ENCODE results near the gene LAGE3. TPM values are rescaled to one million over a fixed set of nuclear protein-coding genes. Genes with fewer than 3 reads are reported as not detected.

LAGE3 gene
- total and polyA plus RNA-seq, 10 donors = 11.8 to 27.7 (median 19.4) TPM

DNA sequence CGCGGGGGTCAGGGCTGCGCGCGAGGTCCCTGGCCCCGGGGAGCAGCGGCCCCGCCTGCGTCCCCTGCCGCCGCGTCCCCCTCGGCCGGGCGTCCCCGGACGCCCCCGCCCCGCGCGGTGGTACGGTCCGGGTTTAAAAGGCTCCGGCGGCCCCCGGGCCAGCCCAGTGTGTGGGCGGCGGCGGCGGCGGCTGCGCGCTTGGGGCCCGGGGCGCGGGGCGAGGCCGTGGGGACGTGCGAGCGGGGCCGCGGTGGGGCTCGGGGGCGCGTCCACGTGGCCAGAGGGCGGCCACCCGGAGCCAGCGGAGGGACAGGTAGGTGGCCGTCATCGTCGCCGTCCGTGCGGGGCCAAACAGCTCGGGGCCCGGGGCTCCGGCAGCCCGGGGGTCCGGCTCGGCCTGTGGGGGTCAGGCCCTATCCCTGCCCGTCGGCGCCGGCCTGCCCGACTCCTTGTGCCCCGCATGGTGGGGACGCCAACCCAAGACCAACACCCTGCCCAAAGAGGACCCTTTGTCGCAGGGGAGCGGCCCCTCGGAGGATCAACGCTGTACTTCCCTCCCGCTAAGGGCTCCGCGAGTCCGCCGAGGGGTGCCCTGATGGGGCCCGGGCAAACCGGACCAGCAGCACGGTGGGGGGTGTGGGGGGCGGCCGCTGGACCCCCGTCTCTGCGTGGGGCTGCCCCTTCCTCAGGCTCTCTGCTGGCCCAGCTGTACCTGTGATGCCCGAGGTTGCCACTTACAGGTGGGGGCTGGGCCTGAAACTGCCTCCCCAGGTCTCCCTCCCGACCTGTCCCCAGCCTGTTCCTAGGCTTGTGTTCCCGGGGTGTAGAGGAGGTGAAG is 20.7 kb downstream of the LAGE3 start, which contains the start of gene PLXNA3:
Gene PLXNA3, plus strand, starts transcription at position 166 of the 838 bp plus-strand sequence. CDS start 1,903 bp downstream, outside the sequence.
- Histone ChIP-seq H3K4me3 (peak within 1 kb of the TSS; percentile 43 to 80 (median 53)), H3K27me3 (replicated peaks in 1 of 7) (peaks cover 0 to 5% (median 0%) of the 10 kb centered on the region in 7 donors), H3K27ac (peak within 1 kb of the TSS in 7 of 8 donors; percentile 54 to 89 (median 72)), H3K36me3 (peaks cover 0 to 33% (median 2%) of the 10 kb centered on the region in 6 donors), H3K9me3 (no peaks in the 10 kb centered on the region), H3K4me1 (peaks cover 0 to 27% (median 13%) of the 10 kb centered on the region in 6 donors)
- peak; percentile 87 for DNase-seq
- 1 to 37% (median 10%) methylated on average over 3 to 88 of the region's 88 CpGs for WGBS, 5 donors
- intact Hi-C loops (cut with DNase I; ENCODE audit: low total_unique reads) = no loop called here
- TF ChIP-seq POLR2A (IDR thresholded peaks at IDR 0.05) (peak in 1 of 3 donors; percentile 41), POLR2AphosphoS5 (IDR thresholded peaks at IDR 0.05) (peak; percentile 41 to 84 (median 61))
- TF ChIP-seq, protein P1, sequence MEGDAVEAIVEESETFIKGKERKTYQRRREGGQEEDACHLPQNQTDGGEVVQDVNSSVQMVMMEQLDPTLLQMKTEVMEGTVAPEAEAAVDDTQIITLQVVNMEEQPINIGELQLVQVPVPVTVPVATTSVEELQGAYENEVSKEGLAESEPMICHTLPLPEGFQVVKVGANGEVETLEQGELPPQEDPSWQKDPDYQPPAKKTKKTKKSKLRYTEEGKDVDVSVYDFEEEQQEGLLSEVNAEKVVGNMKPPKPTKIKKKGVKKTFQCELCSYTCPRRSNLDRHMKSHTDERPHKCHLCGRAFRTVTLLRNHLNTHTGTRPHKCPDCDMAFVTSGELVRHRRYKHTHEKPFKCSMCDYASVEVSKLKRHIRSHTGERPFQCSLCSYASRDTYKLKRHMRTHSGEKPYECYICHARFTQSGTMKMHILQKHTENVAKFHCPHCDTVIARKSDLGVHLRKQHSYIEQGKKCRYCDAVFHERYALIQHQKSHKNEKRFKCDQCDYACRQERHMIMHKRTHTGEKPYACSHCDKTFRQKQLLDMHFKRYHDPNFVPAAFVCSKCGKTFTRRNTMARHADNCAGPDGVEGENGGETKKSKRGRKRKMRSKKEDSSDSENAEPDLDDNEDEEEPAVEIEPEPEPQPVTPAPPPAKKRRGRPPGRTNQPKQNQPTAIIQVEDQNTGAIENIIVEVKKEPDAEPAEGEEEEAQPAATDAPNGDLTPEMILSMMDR (IDR thresholded peaks at IDR 0.05 in 8 of 11, conservative IDR thresholded peaks at IDR 0.05 in 3 of 11) = no peak

DNA sequence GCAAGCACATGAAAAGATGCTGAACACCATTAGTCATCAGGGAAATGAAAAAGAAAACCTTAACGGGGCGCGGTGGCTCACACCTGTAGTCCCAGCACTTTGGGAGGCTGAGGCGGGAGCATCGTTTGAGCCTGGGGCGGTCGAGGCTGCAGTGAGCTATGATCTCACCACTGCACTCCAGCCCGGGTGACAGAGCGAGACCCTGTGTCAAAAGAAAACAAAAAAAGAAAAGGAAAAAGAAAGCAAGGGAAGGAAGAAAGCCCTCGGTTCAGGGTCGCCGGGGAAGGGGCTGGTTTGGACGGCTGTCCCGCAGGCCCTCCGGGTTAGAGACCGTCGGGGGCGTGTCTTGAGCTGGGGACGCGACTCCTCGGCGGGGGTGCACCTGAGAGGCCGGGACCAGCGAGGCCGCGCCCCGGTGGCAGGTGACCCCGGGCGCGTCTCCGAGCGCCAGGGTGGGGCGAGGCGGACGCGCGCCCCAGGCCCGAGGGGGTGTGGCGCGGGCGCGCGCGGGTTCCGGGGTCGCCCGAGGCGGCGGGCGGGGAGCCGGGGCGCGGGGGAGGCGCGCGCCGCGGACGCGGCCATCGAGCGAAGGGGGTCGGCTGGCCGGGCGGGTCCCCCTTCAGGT is 21.5 kb downstream of the LAGE3 start:
- Histone ChIP-seq H3K9me3 (no peaks in the 10 kb centered on the region), H3K27me3 (replicated peaks in 1 of 7) (peaks cover 0 to 5% (median 0%) of the 10 kb centered on the region in 7 donors), H3K27ac (peak overlapping the region in 7 of 8 donors; percentile 54 to 89 (median 72)), H3K36me3 (peaks cover 0 to 29% (median 0%) of the 10 kb centered on the region in 6 donors), H3K4me3 (peak overlapping the region; percentile 16 to 80 (median 48)), H3K4me1 (peaks cover 0 to 27% (median 13%) of the 10 kb centered on the region in 6 donors)
- DNase-seq = peak; percentile 89
- TF ChIP-seq POLR2AphosphoS5 (IDR thresholded peaks at IDR 0.05) = peak in 1 of 3 donors; percentile 31
- TF ChIP-seq POLR2A (IDR thresholded peaks at IDR 0.05) = no peak
- WGBS, 5 donors = 3 to 55% (median 12%) methylated on average over 25 to 65 of the region's 65 CpGs
- intact Hi-C loops (cut with DNase I; ENCODE audit: low total_unique reads) = no loop called here

DNA sequence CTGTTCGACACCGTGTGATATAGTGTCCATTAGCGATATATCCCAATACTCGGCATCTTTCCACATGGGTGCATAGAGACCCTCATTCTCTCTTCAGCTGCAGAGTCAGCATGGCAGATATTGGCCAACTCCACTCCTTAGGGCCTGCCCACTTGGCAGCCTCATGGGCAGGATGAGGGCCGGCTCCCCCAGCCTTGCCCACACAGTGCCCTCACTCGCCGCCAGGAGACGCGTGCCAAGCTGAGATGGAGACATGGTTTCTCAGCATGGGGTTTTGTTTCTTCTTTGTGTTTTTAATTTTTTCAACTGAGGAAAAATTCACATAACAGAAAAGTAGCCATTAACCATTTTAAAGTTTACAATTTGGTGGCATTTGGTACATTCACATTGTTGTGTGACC is 26.3 kb downstream of the LAGE3 start:
- TF ChIP-seq, protein P1 (IDR thresholded peaks at IDR 0.05 in 8 of 11, conservative IDR thresholded peaks at IDR 0.05 in 3 of 11) = no peak
- no peak for TF ChIP-seq POLR2AphosphoS5 (IDR thresholded peaks at IDR 0.05)
- TF ChIP-seq POLR2A (IDR thresholded peaks at IDR 0.05) = no peak
- no peaks in the 10 kb centered on the region for H3K27me3 ChIP-seq (replicated peaks in 1 of 7)
- 89 to 95% (median 91%) methylated on average over 9 of the region's 9 CpGs for WGBS, 5 donors
- no peaks in the 10 kb centered on the region for H3K9me3 ChIP-seq
- H3K27ac ChIP-seq = no peak overlapping the region
- no peak overlapping the region for H3K4me3 ChIP-seq
- peaks cover 0 to 7% (median 4%) of the 10 kb centered on the region in 6 donors for H3K4me1 ChIP-seq
- intact Hi-C loops (cut with DNase I; ENCODE audit: low total_unique reads) = no loop called here
- peaks cover 0 to 47% (median 23%) of the 10 kb centered on the region in 6 donors for H3K36me3 ChIP-seq
- no peak for DNase-seq

DNA sequence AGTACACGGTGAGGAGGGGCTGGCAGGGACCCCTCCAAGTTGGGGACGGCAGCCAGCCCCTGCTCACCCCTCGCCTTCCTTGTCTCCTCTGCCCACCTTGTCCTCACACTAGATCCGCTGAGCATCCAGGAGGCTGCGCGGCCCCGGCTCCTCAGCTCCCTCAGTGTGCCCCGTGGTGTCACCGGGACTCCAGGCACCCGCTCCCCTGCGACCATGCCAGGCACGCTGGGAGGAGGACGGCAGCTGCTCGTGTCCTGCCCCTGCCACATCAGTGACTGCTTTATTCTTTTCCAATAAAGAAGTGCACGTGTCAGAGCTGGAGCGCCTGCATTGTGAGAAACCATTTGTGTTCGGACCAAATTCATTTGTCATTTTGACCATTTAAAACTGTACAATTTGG is 28.8 kb downstream of the LAGE3 start:
- DNase-seq = no peak
- H3K9me3 ChIP-seq = no peaks in the 10 kb centered on the region
- H3K27me3 ChIP-seq (replicated peaks in 1 of 7) = no peaks in the 10 kb centered on the region
- no peak overlapping the region for H3K27ac ChIP-seq
- peaks cover 0 to 13% (median 6%) of the 10 kb centered on the region in 6 donors for H3K4me1 ChIP-seq
- H3K4me3 ChIP-seq = no peak overlapping the region
- H3K36me3 ChIP-seq = peaks cover 0 to 69% (median 23%) of the 10 kb centered on the region in 6 donors
- TF ChIP-seq POLR2AphosphoS5 (IDR thresholded peaks at IDR 0.05) (no peak), POLR2A (IDR thresholded peaks at IDR 0.05) (no peak)
- TF ChIP-seq, protein P1 (IDR thresholded peaks at IDR 0.05 in 8 of 11, conservative IDR thresholded peaks at IDR 0.05 in 3 of 11) = no peak
- intact Hi-C loops (cut with DNase I; ENCODE audit: low total_unique reads) = no loop called here
- 93 to 96% (median 94%) methylated on average over 11 to 17 of the region's 17 CpGs for WGBS, 5 donors

All from spleen (tissue), 11 donors.